Inflammatory macrophage treated with lipopolysaccharide for 1 hour (primary cell): ENCODE measurements around the gene TMEM114.
"Not testable (repeated sequence)": the region's sequence is repeated elsewhere in the genome, so short reads cannot be mapped to it uniquely, and the experiment has no call there.

ENCODE experiments used
- DNase-seq, 2 donors: peaks; one replicate each; pipeline ENCODE4 v3.0.0-alpha.2; 2020 to 2022

The TMEM114 gene

DNA sequence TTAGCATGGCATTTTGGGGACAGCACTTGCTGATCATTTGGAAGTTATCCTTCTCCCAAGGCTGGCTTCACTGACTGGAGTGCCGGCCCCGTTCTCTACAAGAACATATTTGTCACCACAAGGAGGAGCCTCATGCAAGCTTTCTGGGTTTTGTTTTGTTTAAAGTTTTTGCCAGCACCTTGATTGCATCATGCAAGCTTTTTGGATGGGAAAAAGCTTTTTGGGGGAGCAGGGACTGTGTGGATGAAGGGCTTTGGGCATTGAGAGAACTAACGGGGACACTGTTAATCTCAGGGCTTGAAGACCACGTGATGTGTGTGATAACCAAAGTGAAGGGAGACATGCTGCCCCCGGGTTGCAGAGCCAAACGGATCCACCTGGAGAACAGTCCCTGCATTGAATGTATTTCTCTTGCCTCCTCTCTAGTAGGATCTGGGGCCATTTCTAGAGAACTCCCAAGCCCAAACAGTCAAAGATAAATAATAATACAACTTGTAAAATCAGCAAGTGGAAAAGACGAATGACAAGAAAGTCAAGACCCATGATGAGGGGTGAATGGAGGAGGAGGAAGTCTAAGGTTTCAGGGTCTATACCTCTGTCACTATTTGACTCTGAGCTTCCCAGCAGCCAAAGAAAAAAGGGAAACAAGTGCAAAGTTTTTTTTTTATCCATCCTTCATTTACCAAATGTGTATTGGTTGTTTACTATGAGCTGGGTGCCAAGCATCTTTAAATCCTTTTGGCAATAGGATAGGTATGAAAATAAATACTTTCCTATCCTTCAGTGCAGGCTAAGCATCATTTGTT lies 17.2 kb downstream of the TMEM114 start:
- peak; percentile 40 to 45 for DNase-seq

DNA sequence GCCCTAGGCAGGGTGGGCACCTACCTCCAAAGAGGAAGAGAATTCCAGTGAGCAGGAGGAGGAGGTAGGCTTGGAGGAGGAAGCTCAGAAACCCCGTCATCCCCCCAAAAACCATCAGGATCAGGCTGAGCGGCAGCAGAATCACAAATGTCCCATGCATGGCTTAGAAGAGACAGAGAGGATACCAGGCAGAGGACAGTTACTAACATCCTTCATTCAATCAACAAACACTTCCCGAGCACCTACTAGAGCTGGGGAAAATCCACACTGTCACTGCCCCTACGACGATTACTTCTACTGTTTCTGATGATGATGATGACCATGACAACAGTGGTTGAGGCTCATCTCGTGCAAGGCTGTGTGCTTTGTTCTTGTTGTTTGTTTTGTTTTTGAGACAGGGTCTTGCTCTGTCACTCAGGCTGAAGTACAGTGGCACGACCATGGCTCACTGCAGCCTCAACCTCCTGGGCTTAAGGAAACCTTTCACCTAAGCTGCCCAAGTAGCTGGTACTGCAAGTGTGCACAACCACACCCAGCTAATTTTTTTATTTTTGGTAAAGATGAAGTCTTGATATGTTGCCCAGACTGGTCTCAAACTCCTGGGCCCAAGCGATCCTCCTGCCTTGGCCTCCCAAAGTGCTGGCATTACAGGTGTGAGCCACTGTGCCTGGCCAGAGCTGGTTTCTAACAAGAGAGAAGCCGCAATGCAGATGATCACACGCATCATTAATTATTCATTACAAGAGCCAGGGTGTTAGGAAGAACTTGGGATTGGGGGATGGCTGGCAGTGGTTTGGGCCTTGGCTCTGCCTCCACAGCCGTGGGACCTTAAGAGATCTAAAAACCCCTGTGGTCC lies 18.0 kb downstream of the TMEM114 start:
- DNase-seq, result no peak

DNA sequence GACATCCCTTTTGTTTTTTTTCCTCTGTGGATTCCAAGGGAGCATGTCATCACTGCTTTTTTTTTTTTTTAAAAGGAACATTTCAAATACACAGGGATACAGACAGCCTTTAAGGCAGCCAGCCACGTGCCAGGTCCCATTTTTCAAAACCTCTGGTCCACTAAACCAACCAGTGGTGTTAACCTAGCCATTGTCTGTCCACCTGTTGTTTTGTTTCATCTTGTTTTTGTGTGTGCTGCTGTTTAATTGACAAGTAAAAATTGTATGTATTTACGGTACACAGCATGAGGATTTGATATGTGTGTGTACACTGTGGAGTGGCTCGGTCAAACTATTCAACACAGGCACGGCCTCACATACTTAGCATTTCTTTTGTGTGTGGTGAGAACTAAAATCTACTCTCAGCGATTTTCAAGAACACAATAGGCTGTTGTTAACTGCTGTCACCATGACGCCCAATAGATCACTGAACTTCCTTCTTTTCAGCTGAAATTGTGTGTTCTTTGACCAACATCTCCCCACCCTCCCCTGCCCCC lies 19.2 kb downstream of the TMEM114 start:
- DNase-seq, result peak; percentile 36 to 53

DNA sequence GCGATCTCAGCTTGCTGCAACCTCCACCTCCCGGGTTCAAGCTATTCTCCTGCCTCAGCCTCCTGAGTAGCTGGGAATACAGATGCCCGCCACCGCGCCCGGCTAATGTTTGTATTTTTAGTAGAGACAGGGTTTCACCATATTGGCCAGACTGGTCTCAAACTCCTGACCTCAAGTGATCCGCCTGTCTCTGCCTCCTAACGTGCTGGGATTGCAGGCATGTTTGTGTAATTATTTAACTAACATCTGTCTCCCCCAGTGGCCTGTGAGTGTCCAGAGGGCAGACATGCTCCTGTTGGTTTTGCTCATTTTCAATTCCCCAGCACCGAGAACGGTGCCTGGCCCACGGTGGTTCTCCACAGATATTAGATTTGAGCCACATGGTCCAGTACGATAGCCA lies 19.9 kb downstream of the TMEM114 start:
- not testable (repeated sequence) for DNase-seq

DNA sequence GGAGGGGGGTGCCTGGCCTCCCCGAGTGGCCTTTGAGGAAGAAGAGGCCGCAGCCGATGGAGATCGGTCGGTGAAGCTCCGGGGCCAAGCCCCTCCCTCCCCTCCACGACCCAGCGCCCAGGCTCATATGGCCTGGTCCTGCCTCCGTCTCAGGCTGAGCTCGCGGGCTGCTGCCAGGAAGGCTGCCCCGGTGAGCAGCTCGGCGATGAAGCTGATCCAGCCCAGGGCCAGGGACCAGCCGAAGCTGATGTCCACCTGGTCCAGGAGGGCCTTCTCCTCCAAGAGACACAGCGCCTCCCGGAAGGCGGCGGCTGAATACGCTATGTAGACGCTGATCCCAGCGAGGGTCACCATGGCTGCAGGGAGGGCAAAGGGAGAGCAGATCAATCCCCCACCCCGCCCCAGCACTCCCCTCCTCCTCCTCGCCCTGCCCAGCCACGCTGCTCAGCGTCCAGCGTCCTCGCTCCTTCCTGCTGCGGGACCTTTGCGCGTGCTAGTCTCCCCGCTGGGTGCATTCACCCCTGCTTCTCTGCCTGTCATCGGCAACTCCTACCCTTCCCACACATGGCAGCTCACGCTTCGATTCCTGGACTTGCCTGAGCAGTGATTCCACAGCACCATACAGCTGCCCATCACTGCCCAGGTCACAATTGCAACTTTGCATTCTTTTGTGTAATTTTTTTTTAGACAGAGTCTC lies 20.5 kb downstream of the TMEM114 start:
- no peak for DNase-seq

DNA sequence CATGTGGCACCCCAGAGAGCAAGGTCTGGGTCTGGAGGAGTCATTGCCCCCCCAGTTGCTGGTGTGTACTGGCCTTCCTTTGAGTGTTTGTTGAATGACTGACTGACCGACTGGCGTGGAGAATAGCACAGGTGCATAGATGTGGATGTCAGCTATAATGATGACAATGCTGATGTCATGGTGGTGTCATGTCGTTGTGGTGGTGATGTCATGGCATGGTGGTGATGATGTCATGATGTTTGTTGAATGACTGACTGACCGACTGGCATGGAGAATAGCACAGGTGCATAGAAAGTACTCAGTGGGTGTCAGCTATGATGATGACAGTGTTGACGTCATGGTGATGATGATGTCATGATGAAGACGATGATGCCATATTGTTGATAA lies 22.1 kb downstream of the TMEM114 start:
- no peak for DNase-seq

DNA sequence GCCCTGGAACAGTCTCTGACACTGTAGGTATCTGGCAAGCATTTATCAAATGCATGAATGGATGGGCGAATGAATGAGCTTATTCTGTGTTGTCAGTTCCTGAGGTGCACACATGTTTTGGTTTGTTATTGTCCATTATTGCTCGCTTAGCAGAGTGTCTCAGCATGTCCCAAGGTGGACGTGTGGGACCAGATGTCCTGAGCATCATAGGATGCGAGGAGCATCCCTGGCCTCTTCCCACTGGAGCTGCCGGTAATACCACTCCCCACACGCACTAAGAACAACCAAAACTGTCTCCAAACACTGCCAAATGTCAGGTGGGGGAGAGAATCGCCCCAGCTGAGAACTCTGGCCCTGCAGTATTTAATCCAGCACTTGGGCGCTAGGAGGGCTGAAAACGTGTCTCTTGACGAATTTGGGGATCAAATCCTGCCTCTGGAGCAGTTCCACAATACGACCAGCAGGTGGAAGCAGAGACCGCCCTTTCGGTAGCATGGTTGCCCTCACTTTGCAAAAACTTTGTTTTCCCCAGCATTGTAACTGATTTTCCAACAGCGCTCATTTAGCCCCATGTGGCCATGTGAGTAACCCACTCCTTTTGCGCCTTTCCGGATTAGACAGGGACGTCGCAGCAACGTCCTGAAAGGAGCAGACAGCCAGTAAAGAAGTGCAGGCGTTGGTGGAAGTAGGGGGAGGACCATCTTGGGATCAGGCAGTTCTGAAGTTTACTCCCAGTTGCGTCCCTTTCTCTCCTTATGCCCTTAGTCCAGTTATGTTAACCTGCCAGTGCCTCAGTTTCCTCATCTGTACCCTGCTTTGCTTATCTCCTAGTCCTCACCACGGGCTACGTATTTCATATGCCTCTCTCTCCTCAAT lies 22.7 kb downstream of the TMEM114 start:
- peak; percentile 88 to 97 for DNase-seq

DNA sequence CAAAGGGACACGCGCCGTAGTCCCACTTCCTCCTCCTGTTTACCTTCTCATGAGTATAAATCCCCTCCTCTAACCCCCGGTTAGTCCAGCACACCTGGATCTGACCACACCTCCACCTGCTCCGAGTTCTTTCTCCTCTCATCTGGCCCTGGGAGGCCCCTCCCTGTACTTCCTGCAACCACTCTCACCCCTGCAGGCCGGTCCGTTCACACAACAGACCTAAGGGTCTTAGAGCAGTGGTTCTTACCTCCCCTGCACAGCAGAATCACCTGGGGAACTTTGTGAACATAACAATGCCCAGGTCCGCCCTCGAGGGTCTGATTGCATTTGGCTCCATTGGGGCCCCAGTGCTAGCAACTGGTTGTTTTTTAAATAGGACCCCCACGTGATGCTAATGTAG lies 24.8 kb downstream of the TMEM114 start:
- DNase-seq, result no peak

DNA sequence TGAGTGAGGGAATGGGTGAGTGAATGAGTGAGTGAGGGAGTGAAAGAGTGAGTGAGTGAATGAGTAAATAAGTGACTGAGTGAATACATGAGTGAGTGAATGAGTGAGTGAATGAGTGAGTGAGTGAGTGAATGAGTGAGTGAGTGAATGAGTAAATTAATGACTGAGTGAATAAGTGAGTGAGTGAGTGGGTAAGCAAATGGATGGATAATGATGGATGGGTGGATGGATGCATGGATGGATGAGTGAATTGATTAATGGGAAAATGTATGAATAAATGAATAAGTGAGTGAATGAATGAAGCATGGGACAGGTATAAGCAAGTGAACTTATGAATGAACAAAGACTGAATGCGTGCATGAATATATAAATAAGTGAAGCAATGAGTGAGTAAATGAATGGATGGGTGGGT lies 25.4 kb downstream of the TMEM114 start:
- DNase-seq, result no peak

DNA sequence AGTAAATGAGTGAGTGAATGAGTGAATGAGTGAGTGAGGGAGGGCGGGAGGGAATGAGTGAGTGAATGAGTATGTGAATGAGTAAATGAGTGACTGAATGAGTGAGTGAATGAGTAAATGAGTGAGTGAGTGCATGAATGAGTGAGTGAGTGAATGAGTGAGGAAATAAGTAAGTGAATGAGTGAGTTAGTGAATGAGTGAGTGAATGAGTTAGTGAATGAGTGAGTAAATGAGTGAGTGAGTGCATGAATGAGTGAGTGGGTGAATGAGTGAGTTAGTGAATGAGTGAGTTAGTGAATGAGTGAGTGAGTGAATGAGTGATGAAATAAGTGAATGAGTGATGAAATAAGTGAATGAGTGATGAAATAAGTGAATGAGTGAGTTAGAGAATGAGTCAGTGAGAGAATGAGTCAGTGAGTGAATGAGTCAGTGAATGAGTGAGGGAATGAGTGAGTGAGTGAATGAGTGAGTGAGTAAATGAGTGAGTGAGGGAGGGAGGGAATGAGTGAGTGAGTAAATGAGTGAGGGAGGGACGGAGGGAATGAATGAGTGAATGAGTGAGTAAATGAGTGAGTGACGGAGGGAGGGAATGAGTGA lies 26.3 kb downstream of the TMEM114 start:
- not testable (repeated sequence) for DNase-seq

DNA sequence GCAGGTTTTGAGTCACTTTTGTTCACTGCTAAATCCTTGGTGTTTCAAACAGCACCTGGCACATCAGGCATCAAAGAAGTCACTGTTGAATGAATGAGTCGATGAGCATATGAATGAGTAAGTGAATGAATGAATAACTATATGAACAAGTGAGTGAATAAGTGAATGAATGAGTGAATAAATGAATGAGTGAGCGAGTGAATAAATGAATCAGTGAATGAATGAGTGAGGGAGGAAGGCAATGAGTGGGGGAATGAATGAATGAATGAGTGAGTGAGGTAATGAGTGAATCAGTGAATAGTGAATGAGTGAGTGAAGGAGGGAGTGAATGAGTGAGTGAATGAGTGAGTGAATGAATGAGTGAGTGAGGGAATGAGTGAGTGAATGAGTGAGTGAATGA lies 28.8 kb downstream of the TMEM114 start:
- no peak for DNase-seq

DNA sequence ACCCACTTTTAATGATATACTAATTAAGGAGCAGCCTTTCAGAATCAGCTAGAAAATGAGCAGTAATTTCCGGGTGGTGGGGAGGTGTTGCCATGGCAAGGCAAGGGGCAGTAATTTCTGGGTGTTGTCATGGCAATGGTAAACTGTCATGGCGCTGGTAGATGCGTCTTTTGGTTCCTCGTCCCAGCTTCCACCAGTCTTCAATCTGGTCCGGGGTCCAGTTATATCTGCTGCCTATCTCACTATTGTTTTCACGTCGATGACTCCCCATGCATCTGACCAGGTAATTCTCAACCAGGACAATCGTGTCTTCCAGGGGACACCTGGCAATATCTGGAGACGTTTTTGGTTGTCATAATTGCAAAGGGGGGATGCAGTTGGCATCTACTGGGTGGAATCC lies 34.9 kb downstream of the TMEM114 start:
- DNase-seq, result no peak

DNA sequence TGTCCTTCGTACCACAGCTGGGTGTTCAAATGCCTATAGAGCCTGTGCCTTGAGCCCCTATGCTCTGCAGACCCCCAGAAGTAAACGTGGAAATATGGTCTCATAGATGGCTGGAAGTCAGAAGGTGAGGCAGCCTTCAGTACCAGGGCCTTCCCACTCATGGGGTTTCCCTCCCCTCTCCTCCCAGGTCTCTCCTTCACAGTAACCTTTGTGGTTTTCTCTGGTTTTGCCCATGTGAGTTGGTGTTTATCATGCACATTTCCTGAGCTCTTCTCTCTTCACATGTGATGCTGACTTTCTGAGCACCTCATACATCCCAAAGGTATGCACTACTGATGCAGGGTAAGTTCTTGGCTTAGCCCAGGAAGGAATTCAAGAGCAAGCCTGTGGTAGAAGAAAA lies 35.4 kb downstream of the TMEM114 start:
- no peak for DNase-seq

DNA sequence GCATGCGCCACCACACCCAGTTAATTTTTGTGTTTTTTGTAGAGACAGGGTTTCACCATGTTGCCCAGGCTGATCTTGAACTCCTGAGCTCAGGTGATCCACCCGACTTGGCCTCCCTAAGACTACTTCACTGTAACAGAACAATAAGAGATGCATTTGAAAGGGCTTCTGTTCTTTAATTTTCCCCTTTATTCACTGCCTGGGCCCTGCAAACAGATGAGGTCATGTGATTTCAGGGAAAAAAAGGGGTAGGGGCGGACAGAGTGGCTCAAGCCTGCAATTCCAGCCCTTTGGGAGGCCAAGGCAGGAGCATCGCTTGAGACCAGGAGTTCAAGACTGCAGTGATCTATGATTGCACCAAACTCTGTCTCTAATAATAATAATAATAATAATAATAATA lies 36.3 kb downstream of the TMEM114 start:
- no peak for DNase-seq

DNA sequence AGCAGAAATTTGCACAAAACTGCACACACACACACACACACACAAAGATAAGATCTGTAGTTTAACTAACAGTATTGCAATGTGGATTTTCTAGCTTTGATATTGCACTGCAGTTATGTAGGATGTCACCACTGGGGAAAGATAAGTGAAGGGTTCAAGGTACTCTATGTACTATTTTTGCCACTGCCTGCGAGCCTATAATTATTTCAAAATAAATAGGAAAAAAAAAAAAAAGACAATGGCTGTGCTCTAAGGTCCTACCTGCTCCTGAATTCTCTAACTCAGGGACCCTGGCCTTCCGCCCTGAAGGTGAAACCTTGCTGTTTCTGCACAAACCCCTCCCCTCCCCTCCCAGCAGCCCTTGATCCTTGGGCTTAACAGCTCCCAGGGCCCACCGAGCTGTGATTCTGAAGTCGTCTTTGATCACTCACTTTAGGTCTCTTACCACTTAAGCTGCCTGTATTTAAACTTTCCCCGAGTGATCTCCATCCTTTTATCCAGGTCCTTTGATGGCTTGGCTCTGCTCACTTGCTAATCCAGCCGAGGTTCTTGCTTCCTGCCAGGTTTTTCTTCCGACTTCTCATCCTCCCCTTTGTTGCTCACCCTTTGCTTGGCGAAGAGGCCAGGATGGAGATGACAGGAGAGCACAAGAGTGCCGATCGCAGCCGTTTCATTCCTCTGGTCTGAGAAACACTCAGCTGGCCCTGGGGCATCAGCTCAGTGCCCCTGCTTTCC lies 37.7 kb downstream of the TMEM114 start:
- no peak for DNase-seq

DNA sequence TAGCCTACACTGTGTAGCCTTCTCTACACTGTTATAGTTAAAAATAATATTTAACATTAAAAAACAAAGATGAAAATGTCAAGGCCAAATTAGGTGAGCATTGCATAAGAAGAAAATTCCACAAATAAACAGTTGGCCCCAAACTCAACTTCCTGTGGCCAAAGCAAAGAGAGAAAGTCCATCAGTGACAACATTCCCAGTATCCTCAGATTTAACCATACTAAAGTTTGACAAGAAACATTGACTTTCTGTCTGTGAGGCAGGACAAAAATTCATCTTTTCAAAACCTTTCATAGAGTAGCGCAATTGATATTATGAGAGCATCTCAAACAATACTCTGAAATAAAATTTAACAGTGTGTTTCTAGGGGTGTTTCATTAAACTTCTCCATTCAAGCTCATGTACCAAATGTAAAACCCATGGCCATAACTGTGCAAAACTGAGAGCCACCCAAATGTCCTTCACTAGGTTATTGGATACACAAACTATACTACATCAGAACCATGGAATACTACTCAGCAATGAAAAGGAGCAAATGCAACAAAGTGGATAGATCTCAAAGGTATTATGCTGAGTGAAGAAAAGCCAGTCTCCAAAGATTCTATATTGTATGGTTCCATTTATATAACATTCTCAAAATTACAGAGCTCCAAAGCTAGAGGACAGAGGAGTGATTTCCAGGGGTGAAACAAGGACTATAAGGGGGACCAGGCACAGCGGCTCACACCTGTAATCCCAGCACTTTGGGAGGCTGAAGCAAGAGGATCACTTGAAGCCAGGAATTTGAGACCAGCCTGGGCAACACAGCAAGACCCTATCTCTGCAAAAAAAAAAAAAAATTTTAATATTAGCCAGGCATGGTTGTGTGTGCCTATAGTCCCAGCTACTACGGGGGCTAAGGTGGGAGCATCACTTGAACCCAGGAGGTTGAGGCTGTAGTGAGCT lies 38.7 kb downstream of the TMEM114 start:
- no peak for DNase-seq

DNA sequence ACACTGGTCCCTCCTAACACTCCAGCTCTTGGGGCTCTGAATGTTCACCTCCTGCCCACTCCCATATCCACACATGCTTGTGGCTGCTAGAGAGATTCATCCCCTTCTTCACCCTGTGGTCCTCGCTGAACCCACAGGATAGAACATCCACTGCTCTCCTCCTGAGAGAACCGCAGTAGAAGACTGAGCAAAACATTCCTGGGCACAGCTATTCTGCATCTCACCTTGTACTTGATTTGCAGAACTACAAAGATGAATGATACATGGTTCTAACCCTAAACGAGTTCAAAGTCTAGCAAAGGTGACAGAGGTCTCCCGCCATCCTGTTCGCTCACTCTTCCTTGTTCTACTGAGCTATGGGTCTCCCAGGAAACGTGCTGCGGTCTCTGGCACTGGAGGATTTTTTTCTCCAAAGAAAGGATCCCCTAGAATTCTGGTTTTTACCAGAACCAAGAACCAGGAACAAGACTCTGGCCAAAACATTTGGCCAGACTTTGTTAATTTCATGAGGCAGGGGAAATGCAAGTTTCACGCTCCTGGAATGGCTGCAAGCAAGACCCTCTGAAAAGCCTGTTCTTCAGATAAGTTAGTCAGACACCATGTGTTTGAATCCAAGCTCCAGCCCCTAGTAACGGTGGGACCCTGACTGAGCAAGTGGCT lies 39.5 kb downstream of the TMEM114 start:
- DNase-seq, result no peak

DNA sequence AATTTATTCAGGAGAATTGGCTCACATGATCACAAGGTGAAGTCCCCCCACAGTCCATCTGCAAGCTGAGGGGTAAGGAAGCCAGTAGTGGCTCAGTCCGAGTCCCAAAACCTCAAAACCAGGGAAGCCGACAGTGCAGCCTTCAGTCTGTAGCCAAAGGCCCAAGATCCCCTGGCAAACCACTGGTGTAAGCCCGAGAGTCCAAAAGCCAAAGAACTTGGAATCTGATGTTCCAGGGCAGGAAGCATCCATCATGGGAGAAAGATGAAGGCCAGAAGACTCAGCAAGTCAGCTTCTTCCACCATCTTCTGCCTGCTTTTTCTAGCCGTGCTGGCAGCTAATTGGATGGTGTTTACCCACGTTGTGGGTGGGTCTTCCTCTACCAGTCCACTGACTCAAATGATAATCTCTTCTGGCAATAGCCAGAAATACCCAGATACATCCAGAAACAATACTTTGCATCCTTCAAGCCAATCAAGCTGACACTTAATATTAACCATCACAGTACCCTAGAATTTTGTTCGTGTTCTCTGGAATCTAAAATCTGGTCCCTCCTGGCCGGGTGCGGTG lies 40.4 kb downstream of the TMEM114 start:
- no peak for DNase-seq

DNA sequence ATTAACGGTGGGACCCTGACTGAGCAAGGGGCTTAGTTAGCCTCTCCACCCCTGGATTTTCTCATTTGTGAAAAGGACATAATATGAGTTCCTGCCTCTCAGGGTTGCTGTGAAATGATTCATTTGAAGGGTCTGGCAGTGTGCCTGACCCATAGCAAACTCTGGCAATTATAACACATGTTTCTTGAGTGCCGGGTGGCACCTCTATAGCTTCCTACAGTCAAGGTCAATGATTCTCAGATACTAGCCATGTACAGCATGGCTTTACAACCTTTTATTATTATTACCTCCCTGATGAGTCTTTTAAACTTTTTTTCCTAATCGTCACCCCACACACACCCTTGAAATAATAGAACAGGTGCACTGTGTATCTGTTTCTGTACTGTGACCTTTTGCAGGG lies 42.1 kb downstream of the TMEM114 start:
- DNase-seq, result no peak
